GM12874 (cell line): ENCODE results near the gene TMEM121.

Experiments used
- CTCF ChIP-seq: IDR thresholded peaks from 2 replicates; pipeline ENCODE4 v1.5.1; 2011; ENCODE audit warnings: low read depth, mild to moderate bottlenecking, control low read depth, low read length, moderate library complexity; ENCODE audit not compliant: insufficient read depth

TMEM121 gene

GRCh38 chr14:105519946-105520698, 6.3 kb upstream of the TMEM121 start:
- no peak for TF ChIP-seq CTCF

DNA sequence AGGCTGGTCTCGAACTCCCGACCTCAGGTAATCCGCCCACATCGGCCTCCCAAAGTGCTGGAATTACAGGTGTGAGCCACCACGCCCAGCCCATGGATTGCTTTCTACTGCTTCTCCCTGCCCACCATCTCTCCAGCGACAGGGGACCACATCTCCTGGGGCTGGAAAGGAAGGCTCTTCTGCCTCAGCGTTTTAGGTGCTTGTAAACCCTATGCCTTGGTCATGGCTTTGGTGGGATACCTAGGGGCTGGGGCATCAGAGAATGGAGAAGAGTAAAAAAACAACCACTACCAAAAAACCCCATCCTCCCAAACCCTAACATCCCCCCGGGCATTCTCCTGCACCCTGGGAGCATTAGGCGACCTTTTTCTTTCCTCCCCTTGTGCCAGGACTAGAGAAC, 1.1 kb upstream of the TMEM121 start:
- TF ChIP-seq CTCF = no peak

GRCh38 chr14:105526776-105527380, 495 bp downstream of the TMEM121 start:
- TF ChIP-seq CTCF = no peak

GRCh38 chr14:105527381-105527825, 1.0 kb downstream of the TMEM121 start:
- no peak for TF ChIP-seq CTCF

- TF ChIP-seq CTCF = peak; percentile 96
Observed at GRCh38 chr14:105527826-105528585, 1.6 kb downstream of the TMEM121 start.

DNA sequence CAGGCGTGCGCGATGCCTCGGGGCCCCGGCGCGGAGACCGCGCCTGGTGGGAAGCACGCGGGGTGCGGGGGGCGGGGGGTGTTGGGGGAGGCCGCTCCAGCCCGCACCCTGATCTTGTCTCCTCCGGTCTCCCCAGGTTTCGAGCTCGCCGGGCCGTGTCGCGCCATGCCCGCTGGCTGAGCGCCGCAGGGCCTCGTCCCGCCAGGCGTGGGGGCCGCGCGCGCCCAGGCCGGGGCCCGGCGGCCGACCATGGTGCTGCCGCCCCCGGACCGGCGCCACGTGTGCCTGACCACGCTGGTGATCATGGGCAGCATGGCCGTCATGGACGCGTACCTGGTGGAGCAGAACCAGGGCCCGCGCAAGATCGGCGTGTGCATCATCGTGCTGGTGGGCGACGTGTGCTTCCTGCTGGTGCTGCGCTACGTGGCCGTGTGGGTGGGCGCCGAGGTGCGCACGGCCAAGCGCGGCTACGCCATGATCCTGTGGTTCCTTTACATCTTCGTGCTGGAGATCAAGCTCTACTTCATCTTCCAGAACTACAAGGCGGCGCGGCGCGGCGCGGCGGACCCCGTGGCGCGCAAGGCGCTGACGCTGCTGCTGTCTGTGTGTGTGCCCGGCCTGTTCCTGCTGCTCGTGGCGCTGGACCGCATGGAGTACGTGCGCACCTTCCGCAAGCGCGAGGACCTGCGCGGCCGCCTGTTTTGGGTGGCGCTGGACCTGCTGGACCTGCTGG, 2.4 kb downstream of the TMEM121 start:
- TF ChIP-seq CTCF = no peak

DNA sequence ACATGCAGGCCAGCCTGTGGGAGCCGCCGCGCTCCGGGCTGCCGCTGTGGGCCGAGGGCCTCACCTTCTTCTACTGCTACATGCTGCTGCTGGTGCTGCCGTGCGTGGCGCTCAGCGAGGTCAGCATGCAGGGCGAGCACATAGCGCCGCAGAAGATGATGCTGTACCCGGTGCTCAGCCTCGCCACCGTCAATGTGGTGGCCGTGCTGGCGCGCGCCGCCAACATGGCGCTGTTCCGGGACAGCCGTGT, 2.9 kb downstream of the TMEM121 start:
- no peak for TF ChIP-seq CTCF
